Esophagus squamous epithelium (tissue), 4 donors: Measurements from ENCODE around the gene DEDD.

Source experiments
- POLR2A ChIP-seq, 4 donors: fragments of 450-650 bp; IDR thresholded peaks; one replicate each; pipeline ENCODE4 v1.6.1; 2017; ENCODE audit warnings: antibody characterized with exemption in 4 of 4, mild to moderate bottlenecking in 4 of 4, moderate library complexity in 3 of 4
- TF ChIP-seq, protein P1 (sequence below), 6 experiments: fragments of 450-650 bp in 4 of 6; fragments of 200-600 bp in 2 of 6; sonication (generic) in 2 of 6; IDR thresholded peaks; one replicate each; pipeline ENCODE4 v1.5.1; 2016 to 2019; ENCODE audit warnings: antibody characterized with exemption in 6 of 6, mild to moderate bottlenecking in 4 of 6, moderate library complexity in 4 of 6

DNA sequence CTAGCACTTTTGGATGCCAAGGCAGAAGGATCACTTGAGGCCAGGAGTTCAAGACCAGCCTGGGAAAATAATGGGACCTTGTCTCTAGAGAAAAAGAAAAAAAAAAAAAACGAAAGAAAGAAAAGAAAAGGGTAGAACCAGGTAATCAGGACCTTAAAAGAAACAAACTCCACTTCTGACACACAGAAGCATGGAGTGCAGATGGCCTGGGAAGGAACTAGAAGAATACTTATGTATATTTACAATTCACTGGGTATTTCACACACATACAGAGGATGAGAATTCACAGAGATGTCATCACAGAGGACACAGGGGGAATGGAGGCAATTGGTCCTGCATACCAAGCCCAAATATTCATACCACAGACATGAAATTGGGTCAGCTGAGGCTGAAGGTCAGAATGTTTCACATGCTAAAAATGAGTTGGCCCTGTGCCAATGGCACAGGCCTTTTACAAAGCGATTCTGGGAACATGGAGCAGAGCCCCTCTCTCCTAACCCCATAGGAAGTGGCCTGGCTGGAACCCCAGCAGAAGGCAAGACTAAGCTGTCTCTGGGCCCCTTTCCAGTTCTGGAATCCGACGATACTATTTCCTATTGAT lies 40.4 kb upstream of the DEDD start:
- TF ChIP-seq, protein P1, sequence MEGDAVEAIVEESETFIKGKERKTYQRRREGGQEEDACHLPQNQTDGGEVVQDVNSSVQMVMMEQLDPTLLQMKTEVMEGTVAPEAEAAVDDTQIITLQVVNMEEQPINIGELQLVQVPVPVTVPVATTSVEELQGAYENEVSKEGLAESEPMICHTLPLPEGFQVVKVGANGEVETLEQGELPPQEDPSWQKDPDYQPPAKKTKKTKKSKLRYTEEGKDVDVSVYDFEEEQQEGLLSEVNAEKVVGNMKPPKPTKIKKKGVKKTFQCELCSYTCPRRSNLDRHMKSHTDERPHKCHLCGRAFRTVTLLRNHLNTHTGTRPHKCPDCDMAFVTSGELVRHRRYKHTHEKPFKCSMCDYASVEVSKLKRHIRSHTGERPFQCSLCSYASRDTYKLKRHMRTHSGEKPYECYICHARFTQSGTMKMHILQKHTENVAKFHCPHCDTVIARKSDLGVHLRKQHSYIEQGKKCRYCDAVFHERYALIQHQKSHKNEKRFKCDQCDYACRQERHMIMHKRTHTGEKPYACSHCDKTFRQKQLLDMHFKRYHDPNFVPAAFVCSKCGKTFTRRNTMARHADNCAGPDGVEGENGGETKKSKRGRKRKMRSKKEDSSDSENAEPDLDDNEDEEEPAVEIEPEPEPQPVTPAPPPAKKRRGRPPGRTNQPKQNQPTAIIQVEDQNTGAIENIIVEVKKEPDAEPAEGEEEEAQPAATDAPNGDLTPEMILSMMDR (IDR thresholded peaks at IDR 0.05) = no peak
- TF ChIP-seq POLR2A (IDR thresholded peaks at IDR 0.05) = no peak
